Measurements from ENCODE around the gene CAPSL.

- no peak for TF ChIP-seq CTCF (IDR thresholded peaks at IDR 0.05; ENCODE audit: low read length)
- no peak for TF ChIP-seq EZH2phosphoT487 (IDR thresholded peaks at IDR 0.05; ENCODE audit: low read length)
Observed at GRCh38 chr5:35880156-35880555, 58.3 kb downstream of the CAPSL start.

Measured in MM.1S (cell line).